COLO668 (cell line): ENCODE results near the gene RBBP8NL.

Experiments
- DNase-seq: peaks from one replicate; lab custom pipeline; 2025; ENCODE audit not compliant: unreplicated experiment; lab: John Stamatoyannopoulos, UW

The RBBP8NL gene

GRCh38 chr20:62427172-62428001, at the start of gene RBBP8NL:
Gene RBBP8NL (minus strand): TSS chr20:62427539. CDS start chr20:62419647, 7,892 bp downstream.
- peak; percentile 89 for DNase-seq

- DNase-seq: no peak
Observed at GRCh38 chr20:62476056-62476838, 48.9 kb upstream of the RBBP8NL start.

GRCh38 chr20:62475772-62476055, 48.4 kb upstream of the RBBP8NL start, which contains the start of gene GATA5:
Gene GATA5 (minus strand): TSS chr20:62475995. CDS start chr20:62475521, 474 bp downstream.
- DNase-seq: no peak

GRCh38 chr20:62475027-62475771, 47.9 kb upstream of the RBBP8NL start:
- DNase-seq: no peak

- no peak for DNase-seq
Observed at GRCh38 chr20:62474604-62475026, 47.3 kb upstream of the RBBP8NL start.

GRCh38 chr20:62473717-62474603, 46.6 kb upstream of the RBBP8NL start:
- no peak for DNase-seq

- no peak for DNase-seq
Observed at GRCh38 chr20:62472941-62473585, 45.7 kb upstream of the RBBP8NL start.

GRCh38 chr20:62472138-62472940, 45.0 kb upstream of the RBBP8NL start:
- no peak for DNase-seq

- no peak for DNase-seq
Observed at GRCh38 chr20:62470459-62470858, 43.1 kb upstream of the RBBP8NL start.

- DNase-seq: no peak
Observed at GRCh38 chr20:62470001-62470400, 42.7 kb upstream of the RBBP8NL start.

GRCh38 chr20:62469352-62469751, 42.0 kb upstream of the RBBP8NL start:
- no peak for DNase-seq

GRCh38 chr20:62466806-62467537, 39.6 kb upstream of the RBBP8NL start:
- no peak for DNase-seq

GRCh38 chr20:62466072-62466760, 38.9 kb upstream of the RBBP8NL start:
- no peak for DNase-seq

- no peak for DNase-seq
Observed at GRCh38 chr20:62464990-62465389, 37.7 kb upstream of the RBBP8NL start.

- no peak for DNase-seq
Observed at GRCh38 chr20:62464425-62464770, 37.1 kb upstream of the RBBP8NL start.

- no peak for DNase-seq
Observed at GRCh38 chr20:62463651-62464424, 36.5 kb upstream of the RBBP8NL start.

GRCh38 chr20:62462976-62463592, 35.7 kb upstream of the RBBP8NL start:
- no peak for DNase-seq
